CD4-positive, alpha-beta T cell treated with Interleukin-12 subunit alpha and Interleukin-12 subunit beta, for 1 hour (primary cell): ENCODE measurements around the gene SNORC.
"Not testable (repeated sequence)": the region's sequence is repeated elsewhere in the genome, so short reads cannot be mapped to it uniquely, and the experiment has no call there.

ENCODE experiments used
- DNase-seq: peaks from one replicate; pipeline ENCODE4 v3.0.0-alpha.2; 2020

The SNORC gene

GRCh38 chr2:232897598-232898408 lies 27.7 kb downstream of the SNORC start:
- no peak for DNase-seq

GRCh38 chr2:232898592-232899543 lies 28.8 kb downstream of the SNORC start:
- DNase-seq: no peak

GRCh38 chr2:232900811-232901735 lies 31.0 kb downstream of the SNORC start:
- no peak for DNase-seq

GRCh38 chr2:232901736-232902578 lies 31.9 kb downstream of the SNORC start:
- no peak for DNase-seq

GRCh38 chr2:232903989-232904388 lies 33.9 kb downstream of the SNORC start:
- no peak for DNase-seq

- not testable (repeated sequence) for DNase-seq
Measured at GRCh38 chr2:232906867-232907717, 37.0 kb downstream of the SNORC start.

- DNase-seq: not testable (repeated sequence)
Measured at GRCh38 chr2:232907718-232908085, 37.6 kb downstream of the SNORC start.

GRCh38 chr2:232908695-232909094 lies 38.6 kb downstream of the SNORC start:
- DNase-seq: no peak

- DNase-seq: no peak
Measured at GRCh38 chr2:232910376-232910775, 40.3 kb downstream of the SNORC start.

GRCh38 chr2:232911712-232912277 lies 41.7 kb downstream of the SNORC start:
- no peak for DNase-seq

GRCh38 chr2:232913903-232914302 lies 43.8 kb downstream of the SNORC start:
- DNase-seq: no peak

- no peak for DNase-seq
Measured at GRCh38 chr2:232919141-232919540, 49.1 kb downstream of the SNORC start.

GRCh38 chr2:232920055-232920454 lies 50.0 kb downstream of the SNORC start:
- DNase-seq: no peak

- DNase-seq: no peak
Measured at GRCh38 chr2:232920760-232921159, 50.7 kb downstream of the SNORC start.

- DNase-seq: no peak
Measured at GRCh38 chr2:232924433-232924832, 54.4 kb downstream of the SNORC start.

GRCh38 chr2:232925153-232925820 lies 55.2 kb downstream of the SNORC start:
- DNase-seq: no peak

- no peak for DNase-seq
Measured at GRCh38 chr2:232925821-232926156, 55.7 kb downstream of the SNORC start.

- DNase-seq: no peak
Measured at GRCh38 chr2:232926431-232926939, 56.4 kb downstream of the SNORC start.

- no peak for DNase-seq
Measured at GRCh38 chr2:232927032-232927792, 57.1 kb downstream of the SNORC start.
